MM.1S (cell line): ENCODE results near the gene SYNPO2.

Experiments used
- DNase-seq: peaks from one replicate; pipeline ENCODE4 v3.0.0-alpha.2; 2015
- H2AFZ ChIP-seq: fragments of 300-600 bp; sonication (generic); 2 replicates; pipeline ENCODE4 v1.6.0; 2016; ENCODE audit warnings: antibody characterized with exemption, low read length
- H3F3A ChIP-seq: fragments of 300-600 bp; sonication (generic); 2 replicates; pipeline ENCODE4 v1.6.1; 2016; ENCODE audit warnings: mild to moderate bottlenecking, antibody characterized with exemption, low read length, moderate library complexity, mixed read lengths; ENCODE audit not compliant: insufficient read depth
- H3K27ac ChIP-seq: fragments of 300-600 bp; sonication (generic); 2 replicates; pipeline ENCODE4 v1.5.1; 2016; ENCODE audit warnings: mild to moderate bottlenecking, low read length
- H3K27me3 ChIP-seq: fragments of 300-600 bp; sonication (generic); replicated peaks from 2 replicates; pipeline ENCODE4 v1.6.0; 2016; ENCODE audit warnings: low read length; ENCODE audit not compliant: insufficient read depth
- H3K36me3 ChIP-seq: fragments of 300-600 bp; sonication (generic); replicated peaks from 2 replicates; pipeline ENCODE4 v1.6.1; 2016; ENCODE audit warnings: mild to moderate bottlenecking, low read length, mixed read lengths; ENCODE audit not compliant: insufficient read depth
- H3K4me1 ChIP-seq: fragments of 300-600 bp; sonication (generic); 2 replicates; pipeline ENCODE4 v1.6.1; 2016; ENCODE audit warnings: low read length, mixed read lengths
- H3K4me2 ChIP-seq: fragments of 300-600 bp; sonication (generic); 2 replicates; pipeline ENCODE4 v1.6.0; 2016; ENCODE audit warnings: low read depth, low read length
- H3K4me3 ChIP-seq: fragments of 300-600 bp; sonication (generic); 2 replicates; pipeline ENCODE4 v1.5.1; 2016; ENCODE audit warnings: low read length, mixed read lengths
- H3K79me2 ChIP-seq: fragments of 300-600 bp; sonication (generic); 2 replicates; pipeline ENCODE4 v1.6.1; 2016; ENCODE audit warnings: mixed run types, low read length, mixed read lengths
- H3K9ac ChIP-seq: fragments of 300-600 bp; sonication (generic); 2 replicates; pipeline ENCODE4 v1.6.1; 2016; ENCODE audit warnings: low read length, mixed read lengths
- H3K9me2 ChIP-seq: fragments of 300-600 bp; sonication (generic); replicated peaks from 2 replicates; pipeline ENCODE4 v1.6.1; 2016; ENCODE audit warnings: mild to moderate bottlenecking, low read length, mixed read lengths; ENCODE audit not compliant: insufficient read depth
- H3K9me3 ChIP-seq: fragments of 300-600 bp; sonication (generic); replicated peaks from 2 replicates; pipeline ENCODE4 v1.6.1; 2016; ENCODE audit warnings: mild to moderate bottlenecking, low read length, mixed read lengths; ENCODE audit not compliant: insufficient read depth
- H4K20me1 ChIP-seq: fragments of 300-600 bp; sonication (generic); 2 replicates; pipeline ENCODE4 v1.6.1; 2016; ENCODE audit warnings: mild to moderate bottlenecking, low read length, moderate library complexity, mixed read lengths; ENCODE audit not compliant: insufficient read depth
- CTCF ChIP-seq: fragments of 300-600 bp; sonication (generic); IDR thresholded peaks from 2 replicates; pipeline ENCODE4 v1.5.1; 2016; ENCODE audit warnings: antibody characterized with exemption, low read length, mixed read lengths
- EZH2 ChIP-seq: fragments of 300-600 bp; sonication (generic); optimal IDR thresholded peaks from 2 replicates; pipeline ENCODE3; 2017; ENCODE audit warnings: low read depth, mild to moderate bottlenecking, antibody characterized with exemption, low read length, mixed read lengths
- EZH2phosphoT487 ChIP-seq: fragments of 300-600 bp; sonication (generic); IDR thresholded peaks from 2 replicates; pipeline ENCODE4 v1.6.1; 2018; ENCODE audit warnings: antibody characterized with exemption, low read length

The SYNPO2 gene

DNA sequence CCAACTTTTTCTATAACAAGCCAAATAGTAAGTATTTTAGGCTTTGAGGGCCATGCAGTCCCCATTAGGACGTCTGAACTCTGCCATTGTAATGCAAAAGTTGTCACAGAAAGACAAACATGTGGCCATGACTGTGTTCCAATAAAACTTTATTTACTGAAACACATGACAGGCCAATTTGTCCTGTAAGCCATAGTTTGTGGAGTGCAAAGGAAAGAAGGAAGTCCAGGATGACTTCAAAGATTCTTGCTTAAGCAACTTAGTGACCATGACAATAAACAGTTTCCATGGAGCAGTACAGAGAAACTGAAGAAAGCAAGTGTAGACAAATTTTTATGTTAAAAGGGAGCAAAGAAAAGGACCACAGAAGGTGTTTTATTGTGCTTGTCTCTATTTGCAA lies 212.0 kb downstream of the SYNPO2 start:
- Histone ChIP-seq H3F3A (no peaks in the 10 kb centered on the region), H3K9me3 (no peaks in the 10 kb centered on the region), H3K4me2 (no peak overlapping the region), H4K20me1 (no peaks in the 10 kb centered on the region), H3K4me1 (no peaks in the 10 kb centered on the region), H3K9me2 (no peaks in the 10 kb centered on the region), H3K9ac (no peak overlapping the region), H2AFZ (no peak overlapping the region), H3K79me2 (no peaks in the 10 kb centered on the region), H3K4me3 (no peak overlapping the region), H3K27me3 (no peaks in the 10 kb centered on the region), H3K36me3 (no peaks in the 10 kb centered on the region), H3K27ac (no peak overlapping the region)
- no peak for TF ChIP-seq CTCF
- TF ChIP-seq EZH2phosphoT487: no peak
- no peak for TF ChIP-seq EZH2
- no peak for DNase-seq

- no peak overlapping the region for H2AFZ ChIP-seq
- H3K36me3 ChIP-seq: no peaks in the 10 kb centered on the region
- no peak for DNase-seq
- H3K9me2 ChIP-seq: no peaks in the 10 kb centered on the region
- H3K4me3 ChIP-seq: no peak overlapping the region
- TF ChIP-seq EZH2phosphoT487 (no peak), CTCF (no peak), EZH2 (no peak)
- H3F3A ChIP-seq: no peaks in the 10 kb centered on the region
- H3K27ac ChIP-seq: no peak overlapping the region
- H3K27me3 ChIP-seq: no peaks in the 10 kb centered on the region
- H3K4me2 ChIP-seq: no peak overlapping the region
- no peaks in the 10 kb centered on the region for H3K9me3 ChIP-seq
- no peaks in the 10 kb centered on the region for H3K79me2 ChIP-seq
- H3K9ac ChIP-seq: no peak overlapping the region
- no peaks in the 10 kb centered on the region for H4K20me1 ChIP-seq
- H3K4me1 ChIP-seq: no peaks in the 10 kb centered on the region
These were observed 214.6 kb downstream of the SYNPO2 start for GRCh38 chr4:119103263-119103662.

GRCh38 chr4:119104644-119105273 lies 216.1 kb downstream of the SYNPO2 start:
- TF ChIP-seq EZH2 (no peak), CTCF (no peak), EZH2phosphoT487 (no peak)
- no peak overlapping the region for H3K4me2 ChIP-seq
- H3K4me1 ChIP-seq: no peaks in the 10 kb centered on the region
- no peaks in the 10 kb centered on the region for H3K9me2 ChIP-seq
- no peak overlapping the region for H3K4me3 ChIP-seq
- no peak overlapping the region for H2AFZ ChIP-seq
- no peaks in the 10 kb centered on the region for H4K20me1 ChIP-seq
- no peaks in the 10 kb centered on the region for H3K79me2 ChIP-seq
- no peaks in the 10 kb centered on the region for H3K36me3 ChIP-seq
- no peaks in the 10 kb centered on the region for H3K27me3 ChIP-seq
- no peak overlapping the region for H3K27ac ChIP-seq
- H3F3A ChIP-seq: no peaks in the 10 kb centered on the region
- H3K9me3 ChIP-seq: no peaks in the 10 kb centered on the region
- no peak overlapping the region for H3K9ac ChIP-seq
- DNase-seq: no peak
